GM18511 (cell line): ENCODE measurements around the gene UBALD2.
"Not testable (repeated sequence)": the region's sequence is repeated elsewhere in the genome, so short reads cannot be mapped to it uniquely, and the experiment has no call there.

Experiments used
- ATAC-seq: cut with Tn5 transposase; IDR thresholded peaks from one replicate; pipeline ENCODE4 v1.9.1; 2021; ENCODE audit warnings: mild to moderate bottlenecking, moderate library complexity; ENCODE audit not compliant: unreplicated experiment

Gene UBALD2

GRCh38 chr17:76265624-76266243 is 586 bp downstream of the UBALD2 start:
- no peak for ATAC-seq

- no peak for ATAC-seq
Observed at GRCh38 chr17:76266244-76266938, 1.2 kb downstream of the UBALD2 start.

- no peak for ATAC-seq
Observed at GRCh38 chr17:76267051-76267576, 2.0 kb downstream of the UBALD2 start.

- ATAC-seq, result not testable (repeated sequence)
Observed at GRCh38 chr17:76267581-76268001, 2.4 kb downstream of the UBALD2 start.

- ATAC-seq, result no peak
Observed at GRCh38 chr17:76268015-76268749, 3.0 kb downstream of the UBALD2 start.

- ATAC-seq, result no peak
Observed at GRCh38 chr17:76268991-76269981, 4.1 kb downstream of the UBALD2 start.

- ATAC-seq, result no peak
Observed at GRCh38 chr17:76270127-76270592, 5.0 kb downstream of the UBALD2 start.

GRCh38 chr17:76270770-76271668 is 5.9 kb downstream of the UBALD2 start:
- ATAC-seq, result no peak

GRCh38 chr17:76271669-76272540 is 6.8 kb downstream of the UBALD2 start:
- peak; percentile 54 for ATAC-seq

- peak; percentile 34 for ATAC-seq
Observed at GRCh38 chr17:76272541-76273444, 7.6 kb downstream of the UBALD2 start.

- no peak for ATAC-seq
Observed at GRCh38 chr17:76273445-76274111, 8.4 kb downstream of the UBALD2 start.

- ATAC-seq, result no peak
Observed at GRCh38 chr17:76274112-76274956, 9.2 kb downstream of the UBALD2 start.

GRCh38 chr17:76275382-76276068 is 10.4 kb downstream of the UBALD2 start:
- ATAC-seq, result no peak

GRCh38 chr17:76276069-76276431 is 10.9 kb downstream of the UBALD2 start:
- ATAC-seq, result no peak
